GM23338 (cell line): ENCODE results near the gene CCDC149. TPM values are rescaled to one million over a fixed set of nuclear protein-coding genes. Genes with fewer than 3 reads are reported as not detected.

Experiments used
- ATAC-seq: fragments of 200-7000 bp; cut with Tn5 transposase; 3 replicates; pipeline ENCODE4 v1.9.1; 2020
- DNase-seq: peaks from one replicate; pipeline ENCODE4 v3.0.0-alpha.2; 2015; ENCODE audit warnings: low spot score
- H2AFZ ChIP-seq: fragments of 200-600 bp; sonication (generic); 2 replicates; pipeline ENCODE4 v1.8.0; 2016; ENCODE audit warnings: antibody characterized with exemption, mild to moderate bottlenecking, moderate library complexity
- H3F3A ChIP-seq: fragments of 200-600 bp; sonication (generic); replicated peaks from 2 replicates; pipeline ENCODE4 v1.8.0; 2017; ENCODE audit warnings: antibody characterized with exemption, mixed run types, low read depth
- H3K27ac ChIP-seq: fragments of 200-600 bp; sonication (generic); 2 replicates; pipeline ENCODE4 v1.6.1; 2016; ENCODE audit warnings: low read depth
- H3K27me3 ChIP-seq: fragments of 200-600 bp; sonication (generic); 2 replicates; pipeline ENCODE4 v1.8.0; 2016; ENCODE audit warnings: mild to moderate bottlenecking, mixed run types, moderate library complexity; ENCODE audit not compliant: insufficient read depth
- H3K36me3 ChIP-seq: fragments of 200-600 bp; sonication (generic); 2 replicates; pipeline ENCODE4 v1.8.0; 2016; ENCODE audit warnings: mild to moderate bottlenecking; ENCODE audit not compliant: insufficient read depth
- H3K4me1 ChIP-seq: fragments of 200-600 bp; sonication (generic); 2 replicates; pipeline ENCODE4 v1.8.0; 2016; ENCODE audit warnings: mild to moderate bottlenecking, moderate library complexity; ENCODE audit not compliant: insufficient read depth
- H3K4me2 ChIP-seq: fragments of 200-600 bp; sonication (generic); 2 replicates; pipeline ENCODE4 v1.7.1; 2017; ENCODE audit warnings: mixed run types
- H3K4me3 ChIP-seq: fragments of 200-600 bp; sonication (generic); 2 replicates; pipeline ENCODE4 v1.6.1; 2016; ENCODE audit warnings: mixed run types
- H3K79me2 ChIP-seq: fragments of 200-600 bp; sonication (generic); replicated peaks from 2 replicates; pipeline ENCODE4 v1.8.0; 2017; ENCODE audit warnings: mild to moderate bottlenecking; ENCODE audit not compliant: insufficient read depth
- H3K9me2 ChIP-seq: fragments of 200-600 bp; sonication (generic); 2 replicates; pipeline ENCODE4 v1.8.0; 2017; ENCODE audit not compliant: insufficient read depth
- H4K20me1 ChIP-seq: fragments of 200-600 bp; sonication (generic); replicated peaks from 2 replicates; pipeline ENCODE4 v1.8.0; 2017; ENCODE audit warnings: mild to moderate bottlenecking; ENCODE audit not compliant: insufficient read depth
- H3K27ac Mint-ChIP-seq: 2 replicates; pipeline ENCODE4 v1.8.0; 2020; ENCODE audit warnings: inconsistent platforms, mild to moderate bottlenecking, moderate library complexity, mixed read lengths
- H3K27me3 Mint-ChIP-seq: 3 replicates; pipeline ENCODE4 v1.8.0; 2022; ENCODE audit warnings: low read depth, mild to moderate bottlenecking, moderate library complexity, mixed read lengths, inconsistent platforms; ENCODE audit not compliant: insufficient read depth, poor library complexity
- H3K36me3 Mint-ChIP-seq: 3 replicates; pipeline ENCODE4 v1.8.0; 2021; ENCODE audit warnings: low read depth, mild to moderate bottlenecking, inconsistent platforms, moderate library complexity, mixed read lengths
- H3K4me1 Mint-ChIP-seq: 3 replicates; pipeline ENCODE4 v1.8.0; 2020; ENCODE audit warnings: mild to moderate bottlenecking, inconsistent platforms, mixed read lengths
- H3K4me3 Mint-ChIP-seq: 3 replicates; pipeline ENCODE4 v1.8.0; 2021; ENCODE audit warnings: moderate library complexity, mild to moderate bottlenecking, inconsistent platforms, mixed read lengths
- H3K9me3 Mint-ChIP-seq: 3 replicates; pipeline ENCODE4 v1.8.0; 2020; ENCODE audit warnings: moderate library complexity, mild to moderate bottlenecking, inconsistent platforms, mixed read lengths
- CREB1 ChIP-seq: fragments of 250-450 bp; sonication (Bioruptor Pico); IDR thresholded peaks from 2 replicates; pipeline ENCODE4 v1.5.0; 2020; ENCODE audit warnings: low read depth, mild to moderate bottlenecking, moderate library complexity
- CTCF ChIP-seq, 2 experiments: fragments of 200-600 bp in 1 of 2; sonication (generic) in 1 of 2; conservative IDR thresholded peaks; 2 replicates each; pipeline versions ENCODE4 v1.5.1 to v1.6.1; 2016 to 2017; ENCODE audit warnings: antibody characterized with exemption in 2 of 2, low read depth in 2 of 2, mild to moderate bottlenecking in 2 of 2, moderate library complexity in 1 of 2
- ETS1 ChIP-seq: IDR thresholded peaks from 2 replicates; pipeline ENCODE4 v1.6.1; 2016; ENCODE audit warnings: antibody characterized with exemption
- EZH2 ChIP-seq: fragments of 200-600 bp; sonication (generic); IDR thresholded peaks from one replicate; pipeline ENCODE4 v1.8.0; 2017; ENCODE audit warnings: antibody characterized with exemption, mild to moderate bottlenecking, low read depth; ENCODE audit not compliant: unreplicated experiment
- EZH2phosphoT487 ChIP-seq: fragments of 200-600 bp; sonication (generic); IDR thresholded peaks from one replicate; pipeline ENCODE4 v1.8.1; 2018; ENCODE audit warnings: antibody characterized with exemption; ENCODE audit not compliant: unreplicated experiment
- NANOG ChIP-seq: IDR thresholded peaks from 2 replicates; pipeline ENCODE4 v1.6.1; 2016; ENCODE audit warnings: antibody characterized with exemption, borderline replicate concordance
- POLR2AphosphoS5 ChIP-seq: IDR thresholded peaks from 2 replicates; pipeline ENCODE4 v1.6.1; 2016; ENCODE audit warnings: antibody characterized with exemption, low read depth
- REST ChIP-seq: IDR thresholded peaks from one replicate; pipeline ENCODE4 v1.6.1; 2018; ENCODE audit warnings: antibody characterized with exemption; ENCODE audit not compliant: unreplicated experiment
- STAT1 ChIP-seq: IDR thresholded peaks from one replicate; pipeline ENCODE4 v1.6.1; 2016; ENCODE audit warnings: antibody characterized with exemption; ENCODE audit not compliant: unreplicated experiment
- ZNF114 ChIP-seq: fragments of 250-450 bp; sonication (Bioruptor Pico); IDR thresholded peaks from 2 replicates; pipeline ENCODE4 v1.5.0; 2020; ENCODE audit warnings: mild to moderate bottlenecking, moderate library complexity
- ZNF331 ChIP-seq: fragments of 250-450 bp; sonication (Bioruptor Pico); IDR thresholded peaks from 2 replicates; pipeline ENCODE4 v1.5.0; 2020; ENCODE audit warnings: low read depth, mild to moderate bottlenecking, moderate library complexity
- ZNF462 ChIP-seq: fragments of 250-450 bp; sonication (Bioruptor Pico); IDR thresholded peaks from 2 replicates; pipeline ENCODE4 v1.5.0; 2020; ENCODE audit warnings: mild to moderate bottlenecking, moderate library complexity
- polyA plus RNA-seq: library from polyadenylated mRNA; unstranded; fragments of >200 nt; fragmentation: Nextera tagmentation; extraction: Ambion mirVana; gene quantifications from 2 replicates; pipeline ENCODE4 v1.2.1, GENCODE V29; 2016
- total RNA-seq: library from RNA; depleted of rRNA; stranded (reverse); fragments of >200 nt; shearing (Covaris generic); gene quantifications from 2 replicates; pipeline ENCODE4 v1.2.3, GENCODE V29; 2014

Gene CCDC149
- total and polyA plus RNA-seq, 2 experiments from 2014 or later: 2.6 to 6.4 TPM

GRCh38 chr4:24935856-24936255 lies 23.0 kb upstream of the CCDC149 start:
- no peak overlapping the region for H3K4me2 ChIP-seq
- H2AFZ ChIP-seq: no peak overlapping the region
- Mint-ChIP-seq H3K27ac (no peak overlapping the region), H3K4me3 (no peak overlapping the region), H3K27me3 (no peaks in the 10 kb centered on the region), H3K36me3 (peaks cover 42% of the 10 kb centered on the region), H3K9me3 (peaks cover 68% of the 10 kb centered on the region), H3K4me1 (no peaks in the 10 kb centered on the region)
- no peaks in the 10 kb centered on the region for H3F3A ChIP-seq
- H3K9me2 ChIP-seq: no peaks in the 10 kb centered on the region
- ATAC-seq (no peak), DNase-seq (no peak)
- H3K36me3 ChIP-seq: no peaks in the 10 kb centered on the region
- no peaks in the 10 kb centered on the region for H3K79me2 ChIP-seq
- no peaks in the 10 kb centered on the region for H3K4me1 ChIP-seq
- no peak overlapping the region for H3K27ac ChIP-seq
- no peaks in the 10 kb centered on the region for H4K20me1 ChIP-seq
- H3K4me3 ChIP-seq: no peak overlapping the region
- no peak for TF ChIP-seq POLR2AphosphoS5
- no peak for TF ChIP-seq CREB1 (CRISPR knock-in tag)
- no peak for TF ChIP-seq CTCF (conservative IDR thresholded peaks at IDR 0.05; ENCODE audit: low read depth in 2 of 2)
- no peak for TF ChIP-seq EZH2phosphoT487
- no peak for TF ChIP-seq REST
- TF ChIP-seq ETS1: no peak
- no peak for TF ChIP-seq NANOG
- no peak for TF ChIP-seq STAT1
- no peak for TF ChIP-seq ZNF114 (CRISPR knock-in tag)
- TF ChIP-seq ZNF331 (CRISPR knock-in tag): no peak
- no peak for TF ChIP-seq ZNF462 (CRISPR knock-in tag)
- no peak for TF ChIP-seq EZH2
- H3K27me3 ChIP-seq: no peaks in the 10 kb centered on the region
